SK-N-MC (cell line): ENCODE results near the gene CAND1.

Experiments used
- EZH2 ChIP-seq: fragments of 200-600 bp; sonication (generic); IDR thresholded peaks from one replicate; pipeline ENCODE4 v1.6.1; 2017; ENCODE audit warnings: antibody characterized with exemption
- POLR2AphosphoS5 ChIP-seq: IDR thresholded peaks from 2 replicates; pipeline ENCODE4 v1.6.1; 2012; ENCODE audit warnings: mild to moderate bottlenecking, low read depth, low read length, borderline replicate concordance

GRCh38 chr12:67263471-67263870 lies 5.7 kb upstream of the CAND1 start:
- TF ChIP-seq EZH2 (no peak), POLR2AphosphoS5 (no peak)
